OCI-LY1 (cell line): ENCODE measurements around the gene GMCL2.
"Not testable (repeated sequence)": the region's sequence is repeated elsewhere in the genome, so short reads cannot be mapped to it uniquely, and the experiment has no call there.

Experiments used
- H2AFZ ChIP-seq: fragments of 200-600 bp; sonication (generic), shearing (Covaris generic); 2 replicates; pipeline ENCODE4 v1.6.0; 2014; ENCODE audit warnings: antibody characterized with exemption, mild to moderate bottlenecking, low read length
- H3F3A ChIP-seq: fragments of 200-600 bp; sonication (generic), shearing (Covaris generic); 2 replicates; pipeline ENCODE4 v1.6.0; 2014; ENCODE audit warnings: mild to moderate bottlenecking, antibody characterized with exemption, low read length, moderate library complexity; ENCODE audit not compliant: insufficient read depth
- H3K27ac ChIP-seq: fragments of 200-600 bp; sonication (generic); 2 replicates; pipeline ENCODE4 v1.5.1; 2014; ENCODE audit warnings: low read length, mixed run types, mild to moderate bottlenecking, low read depth; ENCODE audit not compliant: poor library complexity, severe bottlenecking
- H3K27me3 ChIP-seq: fragments of 200-600 bp; sonication (generic); 2 replicates; pipeline ENCODE4 v1.6.0; 2014; ENCODE audit warnings: antibody characterized with exemption, mild to moderate bottlenecking, low read length, moderate library complexity; ENCODE audit not compliant: insufficient read depth
- H3K36me3 ChIP-seq: fragments of 200-600 bp; sonication (generic); 2 replicates; pipeline ENCODE4 v1.6.1; 2014; ENCODE audit warnings: mild to moderate bottlenecking, antibody characterized with exemption, low read length, moderate library complexity, mixed read lengths; ENCODE audit not compliant: insufficient read depth
- H3K4me1 ChIP-seq: fragments of 200-600 bp; sonication (generic); 2 replicates; pipeline ENCODE4 v1.5.1; 2014; ENCODE audit warnings: mild to moderate bottlenecking, low read length, moderate library complexity; ENCODE audit not compliant: insufficient read depth, severe bottlenecking
- H3K4me2 ChIP-seq: fragments of 200-600 bp; sonication (generic), shearing (Covaris generic); 2 replicates; pipeline ENCODE4 v1.6.1; 2014; ENCODE audit warnings: low read length
- H3K4me3 ChIP-seq: fragments of 200-600 bp; sonication (generic); 2 replicates; pipeline ENCODE4 v1.5.1; 2014; ENCODE audit warnings: low read length, low read depth, mild to moderate bottlenecking, mixed read lengths; ENCODE audit not compliant: poor library complexity, severe bottlenecking
- H3K79me2 ChIP-seq: fragments of 200-600 bp; shearing (Covaris generic); 2 replicates; pipeline ENCODE4 v1.6.1; 2016; ENCODE audit warnings: mixed run types, low read length, mixed read lengths; ENCODE audit not compliant: insufficient read depth
- H3K9ac ChIP-seq: fragments of 200-600 bp; sonication (generic), shearing (Covaris generic); 2 replicates; pipeline ENCODE4 v1.6.1; 2014; ENCODE audit warnings: mild to moderate bottlenecking, low read length, mixed read lengths
- H3K9me2 ChIP-seq: fragments of 200-600 bp; sonication (generic), shearing (Covaris generic); 2 replicates; pipeline ENCODE4 v1.6.1; 2014; ENCODE audit warnings: low read depth, mild to moderate bottlenecking, low read length, mixed read lengths
- H3K9me3 ChIP-seq: fragments of 200-600 bp; shearing (Covaris generic); 2 replicates; pipeline ENCODE4 v1.6.1; 2014; ENCODE audit warnings: low read length, mixed read lengths
- H4K20me1 ChIP-seq: fragments of 200-600 bp; sonication (generic), shearing (Covaris generic); 2 replicates; pipeline ENCODE4 v1.6.0; 2016; ENCODE audit warnings: mild to moderate bottlenecking, low read length; ENCODE audit not compliant: insufficient read depth
- CTCF ChIP-seq: fragments of 200-600 bp; sonication (generic), shearing (Covaris generic); IDR thresholded peaks from 2 replicates; pipeline ENCODE4 v1.5.1; 2017; ENCODE audit warnings: mild to moderate bottlenecking, antibody characterized with exemption, low read length, moderate library complexity, mixed read lengths
- EZH2 ChIP-seq: fragments of 200-600 bp; sonication (generic), shearing (Covaris generic); IDR thresholded peaks from 2 replicates; pipeline ENCODE4 v1.8.0; 2017; ENCODE audit warnings: borderline replicate concordance, mixed run types, mild to moderate bottlenecking, antibody characterized with exemption, low read length, moderate library complexity, mixed read lengths

The GMCL2 gene

GRCh38 chr5:178199581-178200434 lies 12.6 kb upstream of the GMCL2 start:
- H3K4me1 ChIP-seq: no peaks in the 10 kb centered on the region
- no peaks in the 10 kb centered on the region for H4K20me1 ChIP-seq
- H3K79me2 ChIP-seq: peaks cover 4% of the 10 kb centered on the region; the same call in 1 of the 2 replicates
- H3F3A ChIP-seq: no peaks in the 10 kb centered on the region
- no peak overlapping the region for H3K9ac ChIP-seq
- no peak for TF ChIP-seq EZH2
- TF ChIP-seq CTCF: no peak
- no peak overlapping the region for H3K4me3 ChIP-seq
- no peak overlapping the region for H2AFZ ChIP-seq
- H3K27me3 ChIP-seq: no peaks in the 10 kb centered on the region
- no peaks in the 10 kb centered on the region for H3K9me3 ChIP-seq
- H3K36me3 ChIP-seq: no peaks in the 10 kb centered on the region
- no peak overlapping the region for H3K27ac ChIP-seq
- no peak overlapping the region for H3K4me2 ChIP-seq
- no peaks in the 10 kb centered on the region for H3K9me2 ChIP-seq

GRCh38 chr5:178198706-178199105 lies 11.5 kb upstream of the GMCL2 start:
- TF ChIP-seq CTCF (no peak), EZH2 (no peak)
- no peaks in the 10 kb centered on the region for H3K27me3 ChIP-seq

GRCh38 chr5:178198151-178198550 lies 11.0 kb upstream of the GMCL2 start:
- not testable (repeated sequence) for H3K9ac ChIP-seq, H3K9me3 ChIP-seq, H3K36me3 ChIP-seq, H3K27me3 ChIP-seq, H2AFZ ChIP-seq, H3F3A ChIP-seq, H3K4me3 ChIP-seq, H4K20me1 ChIP-seq, H3K79me2 ChIP-seq, H3K9me2 ChIP-seq, H3K4me1 ChIP-seq, H3K4me2 ChIP-seq, H3K27ac ChIP-seq

More at GRCh38 chr5:178198706-178199105, 11.5 kb upstream of the GMCL2 start:
- H3K4me3 ChIP-seq: no peak overlapping the region
- H4K20me1 ChIP-seq: no peaks in the 10 kb centered on the region
- no peaks in the 10 kb centered on the region for H3F3A ChIP-seq
- H3K36me3 ChIP-seq: no peaks in the 10 kb centered on the region
- no peaks in the 10 kb centered on the region for H3K4me1 ChIP-seq
- H2AFZ ChIP-seq: no peak overlapping the region
- H3K79me2 ChIP-seq: no peaks in the 10 kb centered on the region
- no peaks in the 10 kb centered on the region for H3K9me3 ChIP-seq
- no peaks in the 10 kb centered on the region for H3K9me2 ChIP-seq
- H3K27ac ChIP-seq: no peak overlapping the region
- H3K9ac ChIP-seq: no peak overlapping the region
- H3K4me2 ChIP-seq: no peak overlapping the region

- Histone ChIP-seq H3K27me3 (no peaks in the 10 kb centered on the region; the same call in 1 of the 2 replicates), H3K4me1 (no peaks in the 10 kb centered on the region), H3K36me3 (no peaks in the 10 kb centered on the region), H3K4me3 (no peak overlapping the region), H3K9me2 (no peaks in the 10 kb centered on the region), H3F3A (no peaks in the 10 kb centered on the region), H3K79me2 (no peaks in the 10 kb centered on the region), H2AFZ (no peak overlapping the region), H3K9me3 (no peaks in the 10 kb centered on the region), H3K27ac (no peak overlapping the region), H4K20me1 (no peaks in the 10 kb centered on the region), H3K4me2 (no peak overlapping the region), H3K9ac (no peak overlapping the region)
- TF ChIP-seq EZH2 (no peak), CTCF (peak; percentile 51; the same call in 1 of the 2 replicates)
Measured at GRCh38 chr5:178196986-178197385, 9.8 kb upstream of the GMCL2 start.
